GM21717 (cell line): ENCODE data around the gene TTC38.

Experiments used
- ATAC-seq: cut with Tn5 transposase; IDR thresholded peaks from one replicate; pipeline ENCODE4 v1.9.1; 2021; ENCODE audit warnings: mild to moderate bottlenecking, moderate library complexity; ENCODE audit not compliant: unreplicated experiment

Gene TTC38

DNA sequence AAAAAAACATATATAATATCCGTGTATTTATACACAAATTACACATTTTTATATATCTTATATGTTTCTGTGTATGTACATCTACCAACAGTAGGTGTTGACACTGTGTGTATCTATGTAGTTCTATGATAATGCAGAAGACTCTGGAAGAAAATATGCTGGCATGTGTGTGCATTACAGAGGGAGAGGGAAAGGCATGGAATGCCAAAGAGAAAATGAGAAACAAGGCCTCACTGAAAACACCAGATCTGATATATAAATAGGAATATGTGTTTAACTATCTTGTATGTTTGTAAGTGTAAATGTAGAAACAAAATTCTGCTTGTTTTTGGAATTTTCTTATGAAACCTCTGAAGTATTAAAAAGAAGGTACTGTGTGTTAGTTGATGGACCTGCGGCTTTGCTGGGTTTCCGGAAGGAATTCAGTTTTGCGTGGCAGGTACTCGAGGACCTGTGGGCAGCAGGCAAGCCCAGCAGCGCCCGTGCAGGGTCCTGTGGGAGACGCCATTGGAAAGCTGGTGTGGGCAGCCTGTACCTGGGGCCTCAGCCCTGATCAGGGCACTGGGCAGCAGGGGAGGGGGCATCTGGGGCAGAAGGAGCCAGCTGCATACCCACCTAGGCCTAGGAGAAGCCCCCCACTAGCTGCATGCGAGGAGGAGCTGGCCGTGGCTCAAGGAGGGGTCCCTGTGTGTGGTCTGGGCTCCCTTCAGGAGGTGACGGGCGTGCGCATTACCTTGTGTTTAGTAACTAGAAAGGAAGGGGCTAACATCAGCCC lies 60.1 kb downstream of the TTC38 start:
- ATAC-seq: no peak

DNA sequence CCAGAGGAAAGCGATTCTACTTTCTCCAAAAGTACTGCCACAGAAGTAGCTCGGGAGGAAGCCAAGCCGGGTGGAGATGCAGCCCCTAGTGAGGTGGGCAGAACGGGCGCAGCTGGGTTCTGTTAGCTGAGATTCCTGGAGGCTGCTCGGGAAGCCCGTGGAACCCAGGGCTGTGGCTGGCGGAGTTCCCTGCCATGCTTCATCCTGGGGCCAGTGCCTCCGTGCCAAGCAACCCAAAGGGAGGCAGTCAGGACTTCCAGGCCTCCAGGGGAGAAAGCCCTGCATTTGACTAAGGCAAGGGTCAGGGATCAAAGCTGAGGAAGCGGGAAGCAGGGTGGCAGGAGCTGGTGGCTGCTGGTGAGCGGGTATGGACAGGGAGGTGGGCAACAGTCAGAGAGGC lies 61.0 kb downstream of the TTC38 start:
- ATAC-seq: no peak

DNA sequence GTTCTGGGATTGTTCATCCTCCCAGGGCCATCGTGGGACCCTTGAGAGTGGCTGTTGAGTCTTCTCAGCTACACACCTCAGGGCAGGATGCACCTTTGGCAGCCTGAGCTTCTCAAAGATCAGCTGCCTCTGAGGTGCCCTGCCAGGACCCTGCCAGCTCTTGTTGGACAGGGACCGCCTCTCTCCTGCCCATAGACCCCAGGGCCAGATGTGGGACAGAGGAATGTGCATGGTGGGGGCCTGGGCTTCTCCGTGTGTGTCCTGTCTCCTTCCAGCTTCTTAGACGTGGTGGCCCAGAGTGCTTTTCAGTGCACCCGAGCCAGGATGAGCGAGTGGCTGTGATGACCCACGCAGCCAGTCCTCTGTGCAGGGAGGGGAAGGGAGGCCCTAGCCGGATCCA lies 61.8 kb downstream of the TTC38 start:
- ATAC-seq: no peak

DNA sequence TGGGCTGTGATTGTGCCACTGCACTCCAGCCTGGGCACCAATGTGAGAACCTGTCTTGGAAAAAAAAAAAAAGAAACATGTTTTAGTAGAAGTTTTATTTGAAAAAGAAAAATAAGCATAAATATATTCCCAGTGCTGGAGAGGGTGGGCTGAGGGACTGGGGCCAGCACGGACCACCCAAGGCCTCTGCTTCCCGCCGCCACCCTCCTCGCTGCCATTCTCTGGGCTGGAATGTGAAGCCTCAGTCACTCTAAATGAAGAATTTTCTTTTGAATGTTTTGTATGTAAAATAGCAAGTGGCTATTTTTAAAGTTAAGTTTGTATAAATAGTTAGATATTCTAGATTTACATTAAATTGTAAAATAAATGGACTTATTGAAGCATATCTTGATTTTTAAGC lies 62.6 kb downstream of the TTC38 start:
- no peak for ATAC-seq

DNA sequence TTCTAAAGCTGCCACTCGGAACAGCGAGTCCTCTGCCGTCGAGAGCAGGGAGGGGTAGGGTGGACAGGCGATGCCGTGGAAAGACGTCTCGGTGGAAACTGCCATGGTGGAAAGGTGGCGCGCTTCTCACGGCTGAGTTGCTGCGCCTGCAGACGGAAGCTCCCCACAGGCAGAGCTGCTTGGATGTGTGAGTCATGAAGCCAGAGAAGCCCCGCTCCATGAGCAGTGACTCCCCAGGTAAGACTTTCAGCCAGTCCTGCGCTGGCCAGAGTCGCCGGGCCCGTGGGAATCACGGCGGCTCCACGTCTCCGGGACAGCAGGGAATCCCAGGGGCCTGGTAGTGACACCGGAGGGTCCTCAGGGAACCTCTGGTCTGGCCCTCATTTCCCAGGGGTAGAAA lies 63.7 kb downstream of the TTC38 start:
- ATAC-seq: no peak

DNA sequence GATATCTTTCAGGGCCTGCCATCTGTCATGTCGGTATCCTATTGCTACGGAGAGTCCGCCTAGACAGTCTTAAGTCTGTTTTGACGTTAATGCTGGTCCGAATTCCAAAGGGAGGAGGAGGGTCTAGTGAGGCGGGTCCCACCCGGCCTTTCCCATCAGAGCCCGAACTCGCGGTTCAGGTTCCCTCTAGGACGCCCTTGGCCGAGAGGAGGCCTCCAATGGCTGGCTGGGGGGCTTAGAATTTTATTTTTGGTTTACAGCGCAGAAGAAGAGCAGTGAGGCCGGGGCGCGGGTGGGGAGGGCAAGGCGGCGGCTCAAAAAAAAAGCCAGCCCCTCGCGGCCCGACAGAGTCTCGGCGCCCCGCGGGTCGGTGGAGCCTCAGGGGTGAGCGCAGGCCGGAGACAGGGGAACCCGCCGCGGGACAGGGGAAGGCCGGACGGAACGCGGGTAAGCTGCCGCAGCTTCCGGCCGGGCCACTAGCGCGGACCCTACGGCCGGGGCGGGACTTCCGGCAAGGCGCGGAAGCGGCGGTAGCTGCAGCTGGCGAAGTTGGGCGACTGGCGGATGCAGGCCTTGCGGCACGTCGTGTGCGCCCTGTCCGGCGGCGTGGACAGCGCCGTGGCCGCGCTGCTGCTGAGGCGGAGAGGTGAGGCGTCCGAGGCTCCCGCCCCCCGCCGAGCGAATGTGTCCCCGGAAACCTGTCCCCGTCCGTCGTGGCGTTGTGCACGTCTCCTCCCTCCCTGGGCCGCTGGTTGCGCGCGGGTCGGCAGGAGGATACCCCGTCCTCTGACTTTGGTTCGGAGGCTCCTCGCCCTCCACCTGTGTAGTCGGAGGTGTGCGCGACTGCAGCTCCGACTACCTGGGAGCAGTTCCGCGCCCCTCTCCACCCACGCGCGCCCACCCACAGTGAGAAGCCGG lies 67.7 kb downstream of the TTC38 start, which contains the start of gene TRMU:
TSS of gene TRMU (plus strand) at position 514 of the 918 bp plus-strand sequence. CDS start at position 565, 51 bp downstream.
- peak; percentile 75 for ATAC-seq

DNA sequence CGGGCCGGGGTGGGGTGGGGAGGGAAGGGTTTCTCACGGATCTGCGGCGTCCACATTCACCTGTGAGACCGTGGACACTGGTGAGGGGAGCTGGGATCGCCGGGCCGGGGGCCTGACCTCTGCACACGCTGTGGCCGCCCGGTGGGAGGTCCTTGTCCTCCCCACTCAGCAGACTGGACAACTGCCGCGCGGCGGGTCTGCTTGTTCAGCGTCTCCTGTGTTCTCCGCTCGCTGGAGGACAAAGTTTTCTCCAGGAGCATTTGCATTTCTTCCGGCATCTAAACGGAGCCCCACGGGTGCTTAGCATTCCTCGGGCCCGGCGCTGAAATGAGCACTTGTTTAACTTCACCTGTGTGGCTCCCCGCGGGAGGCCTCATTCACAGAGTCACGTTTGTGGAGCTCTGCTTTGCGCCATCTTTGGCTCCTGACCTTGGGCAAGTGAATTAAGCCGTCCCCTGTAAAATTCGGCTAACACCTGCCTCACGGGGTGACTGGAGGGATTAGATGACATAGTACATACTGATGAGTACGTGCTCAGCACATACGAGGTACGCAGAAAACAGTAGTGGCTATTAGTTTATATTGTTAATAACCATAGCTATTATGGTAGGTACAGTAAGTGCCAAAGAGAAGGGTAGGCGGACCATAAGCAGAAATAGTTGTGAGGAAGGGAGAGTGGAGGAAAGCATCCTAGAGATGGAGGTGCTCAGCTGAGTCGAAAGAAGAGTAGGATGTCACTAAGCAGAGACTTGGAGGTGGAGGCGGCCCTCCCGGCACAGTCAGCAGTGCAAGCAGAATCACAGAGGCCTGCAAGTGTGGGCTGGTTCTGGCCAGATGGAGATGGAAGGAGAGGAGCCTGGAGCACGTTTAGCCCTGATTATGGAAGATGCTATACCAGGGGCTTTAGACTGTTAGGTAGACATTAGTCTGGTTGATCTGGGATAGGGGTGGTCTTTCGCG lies 68.6 kb downstream of the TTC38 start:
- no peak for ATAC-seq

DNA sequence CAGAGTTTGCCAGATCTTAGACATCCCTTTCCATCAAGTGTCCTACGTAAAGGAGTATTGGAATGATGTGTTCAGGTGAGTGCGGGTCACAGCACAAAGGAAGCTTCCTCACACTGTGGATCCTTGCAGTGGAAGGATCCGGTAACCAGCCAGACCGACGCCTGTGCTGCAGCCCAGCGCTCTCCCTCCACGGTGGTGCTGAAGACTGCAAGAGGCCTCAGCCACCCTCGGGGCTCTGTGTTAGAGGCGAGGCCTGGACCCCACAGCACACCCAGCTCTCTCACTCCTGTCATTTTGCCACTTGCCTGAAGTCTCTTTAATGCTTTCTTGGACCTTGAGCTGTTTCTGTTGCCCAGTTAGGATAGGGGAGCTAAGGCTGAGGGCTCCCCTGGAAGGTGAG lies 70.1 kb downstream of the TTC38 start:
- ATAC-seq: no peak

DNA sequence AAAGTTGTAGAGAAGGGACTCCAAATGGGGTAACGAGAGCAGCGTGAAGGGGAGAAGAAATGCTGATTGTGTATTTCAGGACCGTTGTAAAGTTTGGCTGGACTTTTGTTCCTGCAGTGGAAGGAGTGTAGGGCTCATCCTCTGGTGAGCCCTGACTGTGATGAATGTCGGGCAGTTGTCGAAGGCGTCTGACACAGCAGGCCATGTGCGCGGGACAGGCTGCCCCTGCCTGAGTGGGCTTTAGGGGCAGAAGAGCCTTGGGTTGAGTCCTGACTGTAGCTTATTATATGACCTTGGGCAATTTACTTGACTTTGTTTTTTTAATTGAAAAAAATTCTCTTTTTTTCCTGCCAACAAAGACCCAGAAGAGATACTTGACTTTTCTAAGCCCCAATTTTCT lies 70.8 kb downstream of the TTC38 start:
- no peak for ATAC-seq

DNA sequence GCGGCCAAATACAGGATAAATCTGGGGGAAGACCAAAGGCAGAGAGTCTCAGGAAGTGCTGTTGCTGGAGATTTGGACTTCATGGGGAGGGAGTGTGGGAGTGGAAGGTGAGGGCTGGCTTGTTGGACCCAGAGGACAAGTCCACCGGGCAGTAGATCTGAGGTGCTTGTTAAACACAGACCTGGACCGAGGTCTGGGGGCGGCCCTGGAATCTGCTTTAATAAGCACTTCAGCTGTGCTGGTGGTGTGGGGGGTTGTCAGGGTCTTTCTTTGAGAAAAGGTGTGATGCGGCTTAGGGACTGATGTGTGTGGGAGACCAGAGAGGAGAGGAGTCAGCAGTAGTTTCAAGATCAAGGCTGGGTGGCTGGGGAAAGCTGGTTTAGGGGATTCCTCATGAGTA lies 72.1 kb downstream of the TTC38 start:
- ATAC-seq: no peak

DNA sequence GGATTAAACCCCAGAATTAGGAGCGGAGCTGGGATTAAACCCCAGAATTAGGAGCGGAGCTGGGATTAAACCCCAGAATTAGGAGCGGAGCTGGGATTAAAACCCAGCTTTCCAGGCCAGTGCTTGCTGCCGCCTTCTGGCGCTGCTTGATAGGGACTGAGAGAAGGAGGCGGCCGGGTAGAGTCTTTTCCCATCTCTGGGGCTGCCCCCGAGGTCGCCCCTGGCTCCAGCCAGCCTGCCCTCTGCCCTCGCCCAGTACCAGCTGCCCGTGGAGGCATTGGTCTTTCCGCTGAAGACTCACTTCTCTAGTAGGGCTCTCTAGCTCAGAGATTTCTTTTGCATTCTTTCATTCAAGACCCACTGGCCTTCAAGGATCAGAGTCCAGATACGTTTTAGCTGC lies 72.9 kb downstream of the TTC38 start:
- ATAC-seq: no peak
